SKM-1 treated with dmso at 0.1 percent for 144 hours (cell line): ENCODE results near the gene ANKRD45.
"Not testable (repeated sequence)": the region's sequence is repeated elsewhere in the genome, so short reads cannot be mapped to it uniquely, and the experiment has no call there.

ENCODE experiments used
- DNase-seq: peaks from one replicate; lab custom pipeline; 2025; ENCODE audit not compliant: unreplicated experiment; lab: John Stamatoyannopoulos, UW

The ANKRD45 gene

GRCh38 chr1:173646656-173647055, 23.0 kb downstream of the ANKRD45 start:
- DNase-seq = no peak

GRCh38 chr1:173642450-173643139, 27.1 kb downstream of the ANKRD45 start:
- not testable (repeated sequence) for DNase-seq

GRCh38 chr1:173639102-173639501, 30.5 kb downstream of the ANKRD45 start:
- no peak for DNase-seq

- DNase-seq = no peak
These were observed 31.3 kb downstream of the ANKRD45 start for GRCh38 chr1:173638043-173639021.

GRCh38 chr1:173637236-173638042, 32.2 kb downstream of the ANKRD45 start:
- DNase-seq = not testable (repeated sequence)

GRCh38 chr1:173635116-173635515, 34.5 kb downstream of the ANKRD45 start, which contains the start of gene TEX50:
Gene TEX50, plus strand, starts transcription at chr1:173635338. Its CDS starts 184 bp downstream, at chr1:173635522.
- DNase-seq = no peak

GRCh38 chr1:173628888-173629287, 40.8 kb downstream of the ANKRD45 start:
- no peak for DNase-seq

GRCh38 chr1:173627269-173627668, 42.4 kb downstream of the ANKRD45 start:
- DNase-seq = no peak

- no peak for DNase-seq
These were observed 52.8 kb downstream of the ANKRD45 start for GRCh38 chr1:173616859-173617258.

GRCh38 chr1:173613086-173613485, 56.6 kb downstream of the ANKRD45 start:
- not testable (repeated sequence) for DNase-seq

- DNase-seq = no peak
These were observed 61.0 kb downstream of the ANKRD45 start for GRCh38 chr1:173608503-173609216.

GRCh38 chr1:173603056-173603591, 66.5 kb downstream of the ANKRD45 start, which contains the start of gene SLC9C2:
Gene SLC9C2, minus strand, starts transcription at chr1:173603072. Its CDS starts 1,296 bp downstream, at chr1:173601776.
- peak; percentile 42 for DNase-seq

- no peak for DNase-seq
These were observed 68.1 kb downstream of the ANKRD45 start for GRCh38 chr1:173601588-173601987.

- no peak for DNase-seq
These were observed 73.4 kb downstream of the ANKRD45 start for GRCh38 chr1:173596097-173596825.

GRCh38 chr1:173591138-173591537, 78.5 kb downstream of the ANKRD45 start:
- DNase-seq = not testable (repeated sequence)

GRCh38 chr1:173590557-173590956, 79.1 kb downstream of the ANKRD45 start:
- DNase-seq = no peak

GRCh38 chr1:173581383-173582079, 88.1 kb downstream of the ANKRD45 start:
- no peak for DNase-seq

- no peak for DNase-seq
These were observed 89.0 kb downstream of the ANKRD45 start for GRCh38 chr1:173580658-173581057.

- no peak for DNase-seq
These were observed 89.6 kb downstream of the ANKRD45 start for GRCh38 chr1:173580071-173580470.
